Activated CD8-positive, alpha-beta memory T cell treated with anti-CD3 and anti-CD28 coated beads, Interleukin-2, amount 10 ng/mL, durations not matched to agents 7 days and 5 days (primary cell): Measurements from ENCODE around the gene TTF2. TPM values are rescaled to one million over a fixed set of nuclear protein-coding genes. Genes with fewer than 3 reads are reported as not detected.
A peak's percentile ranks its signal among the peaks of the same experiment; 100 is the strongest.

ENCODE experiments used
- ATAC-seq: fragments of 150-1000 bp; cut with Tn5 transposase; one replicate; pipeline ENCODE4 v1.10.0; 2021; ENCODE audit warnings: moderate library complexity
- CTCF ChIA-PET: fragments of 350-600 bp; sonication (Branson Sonifier 250); formaldehyde crosslinking; loops from one replicate; lab custom pipeline; 2021; ENCODE audit warnings: antibody characterized with exemption; lab: Charles Lee
- DNase-seq: peaks from one replicate; pipeline ENCODE4 v3.0.0-alpha.2; 2020
- H3K27ac Mint-ChIP-seq: one replicate; pipeline ENCODE4 v1.8.0; 2021; ENCODE audit warnings: mild to moderate bottlenecking, mixed read lengths
- H3K27me3 Mint-ChIP-seq: one replicate; pipeline ENCODE4 v1.8.0; 2021; ENCODE audit warnings: mixed read lengths
- H3K36me3 Mint-ChIP-seq: one replicate; pipeline ENCODE4 v1.8.0; 2021; ENCODE audit warnings: mild to moderate bottlenecking, mixed read lengths
- H3K4me1 Mint-ChIP-seq: one replicate; pipeline ENCODE4 v1.8.0; 2021; ENCODE audit warnings: mixed read lengths
- H3K4me3 Mint-ChIP-seq: one replicate; pipeline ENCODE4 v1.8.0; 2021; ENCODE audit warnings: mild to moderate bottlenecking, moderate library complexity, mixed read lengths
- H3K9me3 Mint-ChIP-seq: one replicate; pipeline ENCODE4 v1.8.0; 2022; ENCODE audit warnings: low read depth, mixed read lengths
- total RNA-seq, 2 experiments: library from RNA; stranded (reverse); gene quantifications; one replicate each; pipeline ENCODE4 v1.2.3, GENCODE V29; 2021

The TTF2 gene
- total RNA-seq, 2 experiments from 2014 or later = 156 to 157 TPM

DNA sequence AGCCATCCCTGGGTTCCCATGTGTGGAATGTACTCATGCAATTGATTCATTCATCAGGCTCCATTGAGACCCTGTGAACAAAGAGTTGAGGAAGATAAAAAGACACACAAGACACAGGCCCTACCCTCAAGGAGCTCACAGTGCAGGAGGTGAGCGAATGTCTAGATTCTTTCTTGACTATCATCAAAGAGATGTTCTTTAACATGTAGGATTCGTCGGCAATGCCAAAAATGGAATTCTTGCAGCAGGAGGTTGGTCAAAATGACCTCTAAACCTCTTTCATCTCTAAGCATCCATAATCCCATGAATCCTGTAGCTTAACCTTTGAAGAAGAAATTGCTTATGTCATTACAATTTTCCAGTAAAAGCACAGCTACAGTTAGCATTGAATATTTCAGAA is 27.9 kb upstream of the TTF2 start:
- DNase-seq (no peak), ATAC-seq (no peak)
- Mint-ChIP-seq H3K9me3 (no peaks in the 10 kb centered on the region), H3K27ac (no peak overlapping the region), H3K27me3 (no peaks in the 10 kb centered on the region), H3K36me3 (no peaks in the 10 kb centered on the region), H3K4me1 (no peaks in the 10 kb centered on the region), H3K4me3 (no peak overlapping the region)
- CTCF ChIA-PET = no interaction called here

DNA sequence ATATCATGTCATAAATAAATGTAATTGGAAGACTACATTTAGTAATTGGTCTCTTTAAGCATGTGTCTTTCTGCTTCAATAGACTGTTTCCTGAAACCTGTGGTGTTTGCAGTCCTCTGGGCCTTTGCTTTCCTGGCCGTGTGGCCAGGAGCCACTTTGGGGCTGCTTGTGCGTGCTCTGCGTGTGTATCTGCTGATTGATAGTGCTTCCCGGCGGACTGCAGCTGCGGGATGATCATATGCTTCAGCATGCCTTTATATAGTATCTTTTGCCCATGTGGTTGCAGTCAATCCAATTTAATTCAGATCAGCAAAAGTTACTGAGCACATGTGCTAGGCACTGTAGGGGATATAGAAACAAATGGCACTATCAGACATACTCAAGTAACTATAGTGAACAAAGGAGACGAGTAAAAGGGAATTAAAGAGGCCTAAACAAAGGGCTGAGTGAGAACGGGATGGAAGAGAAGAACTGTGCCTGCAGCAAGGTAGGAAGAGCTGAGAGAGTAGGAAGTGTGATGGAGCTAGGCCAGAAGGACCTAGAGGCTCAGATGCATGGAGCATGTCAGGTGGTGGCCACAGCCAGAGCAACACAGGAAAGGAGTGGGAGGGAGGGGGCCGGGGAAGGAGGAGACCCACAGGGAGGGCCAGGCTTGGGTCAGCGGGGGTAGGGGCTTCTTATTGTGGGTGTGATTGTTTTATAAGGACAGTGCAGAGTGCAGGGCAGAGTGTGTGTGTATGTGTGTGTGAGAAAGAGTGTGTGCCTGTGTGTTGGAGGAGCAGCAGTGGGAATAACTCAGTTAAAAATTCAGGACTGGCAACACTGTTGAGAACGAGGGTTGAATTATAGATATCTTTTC is 27.2 kb upstream of the TTF2 start:
- Mint-ChIP-seq H3K27me3 (no peaks in the 10 kb centered on the region), H3K36me3 (no peaks in the 10 kb centered on the region), H3K27ac (no peak overlapping the region), H3K9me3 (no peaks in the 10 kb centered on the region), H3K4me3 (no peak overlapping the region), H3K4me1 (no peaks in the 10 kb centered on the region)
- ATAC-seq (no peak), DNase-seq (no peak)
- CTCF ChIA-PET = no interaction called here

DNA sequence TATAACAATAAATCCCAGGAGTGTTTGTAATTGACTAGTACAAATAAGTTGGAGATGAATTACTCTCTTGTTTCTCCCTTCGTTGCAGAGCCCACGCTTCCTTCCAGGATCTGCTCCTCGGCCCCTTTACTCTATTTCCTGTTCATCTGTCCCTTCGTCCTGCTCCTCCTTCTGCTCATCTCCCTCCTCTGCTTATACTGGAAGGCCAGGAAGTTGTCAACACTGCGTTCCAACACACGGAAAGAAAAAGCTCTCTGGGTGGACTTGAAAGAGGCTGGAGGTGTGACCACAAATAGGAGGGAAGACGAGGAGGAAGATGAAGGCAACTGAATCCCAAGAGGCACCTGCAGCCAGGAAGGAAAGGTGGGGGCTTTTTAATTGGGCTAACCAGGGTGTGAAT is 26.4 kb upstream of the TTF2 start:
- no peaks in the 10 kb centered on the region for H3K9me3 Mint-ChIP-seq
- CTCF ChIA-PET = no interaction called here
- no peak overlapping the region for H3K27ac Mint-ChIP-seq
- ATAC-seq (no peak), DNase-seq (no peak)
- no peaks in the 10 kb centered on the region for H3K27me3 Mint-ChIP-seq
- no peaks in the 10 kb centered on the region for H3K4me1 Mint-ChIP-seq
- no peaks in the 10 kb centered on the region for H3K36me3 Mint-ChIP-seq
- no peak overlapping the region for H3K4me3 Mint-ChIP-seq

DNA sequence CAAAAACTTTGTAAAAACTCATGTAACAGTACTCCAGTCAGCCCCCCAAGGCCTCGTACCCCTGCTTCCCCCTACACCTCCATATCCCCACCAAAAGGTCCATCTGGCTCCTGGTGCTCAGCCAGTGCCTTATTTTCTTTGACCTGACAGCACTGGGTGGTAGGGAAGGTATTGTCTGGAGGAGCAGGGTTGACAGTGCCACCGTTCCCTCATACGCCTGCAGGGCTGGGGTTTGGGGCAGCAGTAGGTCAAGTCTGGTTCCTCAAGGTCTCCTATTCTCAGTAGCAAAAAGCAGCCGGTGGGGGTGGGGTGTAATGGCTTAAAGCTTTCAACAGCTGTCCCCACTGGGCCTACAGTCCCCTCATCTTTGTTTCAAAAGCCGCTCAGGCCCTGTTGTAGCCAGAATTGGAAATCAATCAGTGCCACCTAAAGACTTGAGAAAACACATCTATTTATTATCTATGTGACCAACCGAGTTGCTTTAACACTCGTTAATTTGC is 25.3 kb upstream of the TTF2 start:
- ATAC-seq (no peak), DNase-seq (no peak)
- H3K36me3 Mint-ChIP-seq = no peaks in the 10 kb centered on the region
- CTCF ChIA-PET = no interaction called here
- H3K4me3 Mint-ChIP-seq = no peak overlapping the region
- H3K27me3 Mint-ChIP-seq = no peaks in the 10 kb centered on the region
- no peaks in the 10 kb centered on the region for H3K9me3 Mint-ChIP-seq
- H3K4me1 Mint-ChIP-seq = no peaks in the 10 kb centered on the region
- H3K27ac Mint-ChIP-seq = no peak overlapping the region

DNA sequence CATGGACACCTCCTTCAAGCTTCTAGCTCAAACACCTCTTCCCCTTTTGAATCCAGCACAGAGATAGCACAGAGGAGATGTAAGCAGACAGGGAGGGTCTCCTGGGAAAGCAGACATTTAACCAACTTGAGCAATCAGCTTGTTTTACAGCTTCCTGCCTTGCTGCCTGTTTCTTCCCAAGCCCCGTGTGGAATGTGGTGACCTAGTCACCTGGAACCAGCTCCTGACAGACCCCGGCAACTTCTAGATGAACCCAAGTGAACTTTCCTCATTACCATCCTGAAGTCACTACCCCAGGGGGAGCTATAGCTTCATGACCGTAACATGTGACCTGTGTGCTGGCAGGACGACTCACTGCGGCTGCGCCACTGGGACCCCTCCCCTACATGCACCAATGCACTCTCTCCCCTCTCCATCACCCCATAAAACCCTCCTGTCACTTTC is 24.1 kb upstream of the TTF2 start:
- no peaks in the 10 kb centered on the region for H3K27me3 Mint-ChIP-seq

GRCh38 chr1:117037802-117038201 is 22.3 kb upstream of the TTF2 start:
- no peak overlapping the region for H3K27ac Mint-ChIP-seq
- peaks cover 5% of the 10 kb centered on the region for H3K36me3 Mint-ChIP-seq
- CTCF ChIA-PET = interaction anchor here (1.1 to 1.3 kb wide), 2 partner anchors 13 to 21 kb away, joined by 3 read pairs; no protein-coding TSS in a partner anchor
- ATAC-seq (no peak), DNase-seq (no peak)
- no peaks in the 10 kb centered on the region for H3K27me3 Mint-ChIP-seq
- H3K4me1 Mint-ChIP-seq = no peaks in the 10 kb centered on the region
- H3K4me3 Mint-ChIP-seq = no peak overlapping the region
- no peaks in the 10 kb centered on the region for H3K9me3 Mint-ChIP-seq

More for the DNA sequence above, 24.1 kb upstream of the TTF2 start:
- CTCF ChIA-PET = no interaction called here
- H3K27ac Mint-ChIP-seq = no peak overlapping the region
- no peak overlapping the region for H3K4me3 Mint-ChIP-seq
- H3K4me1 Mint-ChIP-seq = no peaks in the 10 kb centered on the region
- H3K9me3 Mint-ChIP-seq = no peaks in the 10 kb centered on the region
- H3K36me3 Mint-ChIP-seq = peaks cover 2% of the 10 kb centered on the region
- DNase-seq (no peak), ATAC-seq (no peak)

GRCh38 chr1:117038236-117038635 is 21.9 kb upstream of the TTF2 start:
- Mint-ChIP-seq H3K4me1 (no peaks in the 10 kb centered on the region), H3K9me3 (no peaks in the 10 kb centered on the region), H3K27me3 (no peaks in the 10 kb centered on the region), H3K4me3 (no peak overlapping the region), H3K27ac (no peak overlapping the region), H3K36me3 (peaks cover 8% of the 10 kb centered on the region)
- CTCF ChIA-PET = interaction anchor here (1.3 kb wide), 1 partner anchor 12 kb away, joined by 3 read pairs; no protein-coding TSS in a partner anchor
- no peak for DNase-seq
- ATAC-seq = no peak

DNA sequence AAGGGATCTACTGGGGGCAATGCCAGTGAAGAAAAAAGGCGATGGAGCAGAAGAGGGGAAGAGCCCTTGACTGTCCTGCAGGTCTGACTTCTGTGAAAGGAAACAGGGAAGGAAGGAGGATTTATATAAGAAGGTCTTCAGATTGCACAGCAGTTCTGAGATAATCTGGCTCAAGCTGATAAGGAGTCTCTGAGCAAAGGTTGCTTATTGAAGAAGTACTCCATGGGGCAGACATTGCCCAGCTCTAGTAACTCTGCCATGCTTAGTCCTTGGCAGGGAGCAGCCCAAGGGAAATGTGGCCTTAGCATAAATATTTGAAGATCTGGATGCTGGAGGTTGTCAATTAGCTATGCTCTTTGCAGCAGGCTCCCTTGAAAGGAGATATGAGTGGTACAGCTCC is 15.9 kb upstream of the TTF2 start:
- no peak overlapping the region for H3K27ac Mint-ChIP-seq
- no peaks in the 10 kb centered on the region for H3K9me3 Mint-ChIP-seq
- peaks cover 30% of the 10 kb centered on the region for H3K36me3 Mint-ChIP-seq
- no peak overlapping the region for H3K4me3 Mint-ChIP-seq
- ATAC-seq = no peak
- no peaks in the 10 kb centered on the region for H3K27me3 Mint-ChIP-seq
- no peak for DNase-seq
- CTCF ChIA-PET = interaction anchor here (0.7 to 1.3 kb wide), 3 partner anchors 49 to 306 kb away, joined by 3 read pairs; no protein-coding TSS in a partner anchor
- H3K4me1 Mint-ChIP-seq = peaks cover 3% of the 10 kb centered on the region

GRCh38 chr1:117045644-117046043 is 14.5 kb upstream of the TTF2 start:
- no peak for ATAC-seq

GRCh38 chr1:117046781-117047180 is 13.3 kb upstream of the TTF2 start:
- no peaks in the 10 kb centered on the region for H3K27me3 Mint-ChIP-seq
- H3K4me1 Mint-ChIP-seq = peaks cover 14% of the 10 kb centered on the region
- no peak overlapping the region for H3K27ac Mint-ChIP-seq
- no peaks in the 10 kb centered on the region for H3K9me3 Mint-ChIP-seq
- H3K36me3 Mint-ChIP-seq = peaks cover 30% of the 10 kb centered on the region
- ATAC-seq (no peak), DNase-seq (no peak)
- CTCF ChIA-PET = no interaction called here
- H3K4me3 Mint-ChIP-seq = no peak overlapping the region

More at GRCh38 chr1:117045644-117046043, 14.5 kb upstream of the TTF2 start:
- H3K4me1 Mint-ChIP-seq = peaks cover 5% of the 10 kb centered on the region
- H3K4me3 Mint-ChIP-seq = no peak overlapping the region
- CTCF ChIA-PET = no interaction called here
- no peak overlapping the region for H3K27ac Mint-ChIP-seq
- peaks cover 33% of the 10 kb centered on the region for H3K36me3 Mint-ChIP-seq
- no peak for DNase-seq
- H3K27me3 Mint-ChIP-seq = no peaks in the 10 kb centered on the region
- H3K9me3 Mint-ChIP-seq = no peaks in the 10 kb centered on the region

- CTCF ChIA-PET = no interaction called here
- H3K9me3 Mint-ChIP-seq = no peaks in the 10 kb centered on the region
- DNase-seq (no peak), ATAC-seq (no peak)
- H3K27me3 Mint-ChIP-seq = no peaks in the 10 kb centered on the region
- H3K4me3 Mint-ChIP-seq = no peak overlapping the region
- H3K4me1 Mint-ChIP-seq = peaks cover 19% of the 10 kb centered on the region
- H3K27ac Mint-ChIP-seq = no peak overlapping the region
- peaks cover 31% of the 10 kb centered on the region for H3K36me3 Mint-ChIP-seq
Observed at GRCh38 chr1:117047271-117047670, 12.9 kb upstream of the TTF2 start.

DNA sequence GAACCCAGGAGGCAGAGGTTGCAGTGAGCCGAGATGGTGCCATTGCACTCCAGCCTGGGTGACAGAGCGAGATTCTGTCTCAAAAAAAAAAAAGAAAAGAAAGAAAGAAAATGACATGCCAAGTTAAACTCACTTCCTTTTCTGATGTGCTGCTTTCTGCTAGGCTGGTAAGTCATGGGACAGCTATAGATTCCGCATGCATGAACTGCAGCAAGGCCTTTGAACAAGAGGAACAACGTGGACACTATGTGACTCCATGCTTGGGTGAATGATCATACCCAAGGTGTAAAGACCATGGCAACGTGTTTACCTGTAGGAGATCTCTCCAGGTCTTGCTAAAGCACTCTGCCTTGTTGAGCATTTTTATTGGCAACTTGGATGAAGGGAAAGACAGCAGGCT is 10.3 kb upstream of the TTF2 start:
- Mint-ChIP-seq H3K4me1 (peaks cover 29% of the 10 kb centered on the region), H3K27ac (no peak overlapping the region), H3K9me3 (no peaks in the 10 kb centered on the region), H3K4me3 (no peak overlapping the region), H3K27me3 (no peaks in the 10 kb centered on the region), H3K36me3 (peaks cover 25% of the 10 kb centered on the region)
- CTCF ChIA-PET = no interaction called here
- no peak for DNase-seq
- ATAC-seq = no peak

DNA sequence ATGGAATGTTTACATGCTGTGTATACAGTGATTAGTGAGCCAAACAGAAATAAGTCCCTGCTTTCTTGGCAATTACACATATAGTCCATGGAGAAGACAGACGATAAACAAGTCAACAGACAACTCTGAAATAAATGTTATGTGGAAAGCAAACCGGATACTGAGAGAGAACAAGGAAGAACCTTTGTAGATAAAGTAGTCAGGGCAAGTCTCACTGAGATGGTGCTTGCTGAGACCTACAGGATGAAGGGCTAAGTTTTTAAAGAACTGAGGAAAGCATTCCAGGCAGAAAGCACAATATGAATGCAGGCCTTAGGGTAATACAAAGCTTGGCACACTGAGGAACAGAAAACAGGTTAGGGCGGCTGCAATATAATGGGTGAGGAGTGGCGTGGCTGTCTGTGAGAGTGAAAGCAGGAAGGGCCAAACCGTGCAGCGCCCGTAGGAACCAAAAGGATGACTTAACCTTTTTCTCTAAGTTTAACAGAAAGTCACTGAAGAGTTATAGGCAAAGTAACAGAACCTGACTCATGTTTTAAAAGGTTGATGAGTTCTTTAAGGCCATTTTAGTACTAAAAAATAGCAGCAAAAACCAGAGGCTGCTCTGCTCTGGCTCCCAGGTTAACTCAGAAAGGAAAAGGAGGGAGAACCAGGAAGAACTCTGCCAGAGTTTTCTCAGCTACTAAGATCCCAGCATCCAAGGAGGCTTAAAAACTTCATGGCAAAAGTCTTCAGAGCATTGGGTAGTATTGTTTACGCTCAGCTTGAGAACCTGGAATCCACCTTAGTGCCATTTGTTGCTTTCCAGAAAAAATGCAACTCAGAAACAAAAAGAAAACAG is 8.7 kb upstream of the TTF2 start:
- ATAC-seq = peak; percentile 80
- H3K9me3 Mint-ChIP-seq = no peaks in the 10 kb centered on the region
- H3K36me3 Mint-ChIP-seq = peaks cover 28% of the 10 kb centered on the region
- peaks cover 40% of the 10 kb centered on the region for H3K4me1 Mint-ChIP-seq
- DNase-seq = peak; percentile 75
- CTCF ChIA-PET = interaction anchor here (0.8 to 1.4 kb wide), 8 partner anchors 9 to 468 kb away, joined by 3 to 10 read pairs (median 3); partner anchors contain the start of gene TTF2
- H3K4me3 Mint-ChIP-seq = peak overlapping the region; percentile 68
- H3K27ac Mint-ChIP-seq = peak overlapping the region; percentile 88
- no peaks in the 10 kb centered on the region for H3K27me3 Mint-ChIP-seq
